22Rv1 (cell line): ENCODE measurements around the gene ABCA6.

ENCODE experiments used
- ZFX ChIP-seq: fragments of 450-650 bp; IDR thresholded peaks from 2 replicates; pipeline ENCODE4 v1.6.1; 2017; ENCODE audit warnings: antibody characterized with exemption, borderline replicate concordance
- TF ChIP-seq, protein P1 (sequence below): fragments of 450-650 bp; IDR thresholded peaks from 2 replicates; pipeline ENCODE4 v1.5.1; 2017; ENCODE audit warnings: mild to moderate bottlenecking

DNA sequence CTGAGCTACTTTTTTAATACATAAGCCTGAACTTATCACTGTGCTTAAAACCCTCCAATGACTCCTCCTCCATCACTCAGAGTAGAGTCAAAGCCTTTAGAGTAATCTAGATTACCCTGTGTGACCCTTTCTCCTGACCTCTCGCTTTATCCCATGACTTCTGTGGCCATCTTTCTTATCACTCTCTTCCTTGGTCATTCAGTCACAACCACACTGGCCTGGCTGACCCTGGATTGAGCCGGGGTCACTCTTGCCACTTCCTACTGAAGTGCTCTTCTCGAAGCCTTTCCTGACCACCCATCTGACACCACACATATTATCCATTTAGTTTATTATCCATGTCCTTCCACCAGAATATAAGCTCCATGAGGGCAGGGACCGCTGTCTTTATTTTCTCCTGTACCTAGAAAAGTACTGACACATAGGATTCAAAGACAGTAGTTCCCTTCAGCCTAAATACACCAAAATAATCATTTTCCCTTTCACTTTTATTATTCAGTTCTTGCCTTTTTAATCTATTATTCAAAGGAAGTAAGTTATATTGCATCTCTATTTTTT is 53.0 kb downstream of the ABCA6 start:
- TF ChIP-seq, protein P1, sequence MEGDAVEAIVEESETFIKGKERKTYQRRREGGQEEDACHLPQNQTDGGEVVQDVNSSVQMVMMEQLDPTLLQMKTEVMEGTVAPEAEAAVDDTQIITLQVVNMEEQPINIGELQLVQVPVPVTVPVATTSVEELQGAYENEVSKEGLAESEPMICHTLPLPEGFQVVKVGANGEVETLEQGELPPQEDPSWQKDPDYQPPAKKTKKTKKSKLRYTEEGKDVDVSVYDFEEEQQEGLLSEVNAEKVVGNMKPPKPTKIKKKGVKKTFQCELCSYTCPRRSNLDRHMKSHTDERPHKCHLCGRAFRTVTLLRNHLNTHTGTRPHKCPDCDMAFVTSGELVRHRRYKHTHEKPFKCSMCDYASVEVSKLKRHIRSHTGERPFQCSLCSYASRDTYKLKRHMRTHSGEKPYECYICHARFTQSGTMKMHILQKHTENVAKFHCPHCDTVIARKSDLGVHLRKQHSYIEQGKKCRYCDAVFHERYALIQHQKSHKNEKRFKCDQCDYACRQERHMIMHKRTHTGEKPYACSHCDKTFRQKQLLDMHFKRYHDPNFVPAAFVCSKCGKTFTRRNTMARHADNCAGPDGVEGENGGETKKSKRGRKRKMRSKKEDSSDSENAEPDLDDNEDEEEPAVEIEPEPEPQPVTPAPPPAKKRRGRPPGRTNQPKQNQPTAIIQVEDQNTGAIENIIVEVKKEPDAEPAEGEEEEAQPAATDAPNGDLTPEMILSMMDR, result no peak
- no peak for TF ChIP-seq ZFX
